ENCODE results near the gene COX14. TPM values are rescaled to one million over a fixed set of nuclear protein-coding genes. Genes with fewer than 3 reads are reported as not detected.
"Not testable (repeated sequence)": the region's sequence is repeated elsewhere in the genome, so short reads cannot be mapped to it uniquely, and the experiment has no call there.

COX14 gene
- polyA plus RNA-seq, 2 donors: 22.8 to 56.8 TPM

DNA sequence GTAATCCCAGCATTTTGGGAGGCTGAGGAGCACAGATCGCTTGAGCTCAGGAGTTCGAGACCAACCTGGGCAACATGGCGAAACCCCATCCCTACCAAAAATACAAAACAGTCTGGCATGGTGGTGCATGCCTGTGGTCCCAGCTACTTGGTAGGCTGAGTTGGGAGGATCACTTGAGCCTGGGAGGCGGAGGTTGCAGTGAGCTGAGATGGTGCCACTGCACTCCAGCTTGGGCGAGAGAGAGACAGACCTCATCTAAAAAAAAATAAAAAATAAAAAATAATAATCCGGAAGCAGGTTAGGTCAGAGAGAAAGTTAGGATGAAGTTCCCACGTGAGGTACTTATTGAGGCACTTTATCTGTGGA is 27.6 kb upstream of the COX14 start:
- not testable (repeated sequence) for H3K36me3 ChIP-seq (ENCODE audit: control insufficient read depth in 2 of 2, insufficient read depth in 2 of 2, low read length in 1 of 2); H3K4me1 ChIP-seq (ENCODE audit: control insufficient read depth in 2 of 2, insufficient read depth in 2 of 2, low read length in 1 of 2); H3K27me3 ChIP-seq (ENCODE audit: control insufficient read depth in 1 of 2, insufficient read depth in 2 of 2, low read length in 2 of 2); H3K9me3 ChIP-seq (ENCODE audit: control insufficient read depth in 2 of 2, insufficient read depth in 1 of 2, low read depth in 1 of 2, low read length in 1 of 2)
- Histone ChIP-seq H3K4me3 (ENCODE audit: low read depth in 1 of 2, low read length in 2 of 2) (peak overlapping the region; percentile 62 to 69), H3K27ac (ENCODE audit: low read depth in 2 of 2, low read length in 1 of 2) (peak overlapping the region; percentile 88 to 92)
- 35 to 45% methylated on average over 7 of the region's 7 CpGs for WGBS, 2 donors

GRCh38 chr12:50084775-50085614 is 27.0 kb upstream of the COX14 start, which contains the start of gene SMARCD1:
Gene SMARCD1 (plus strand): TSS chr12:50085342. CDS start chr12:50085370, 28 bp downstream.
- Histone ChIP-seq H3K4me1 (ENCODE audit: control insufficient read depth in 2 of 2, insufficient read depth in 2 of 2, low read length in 1 of 2) (no peaks in the 10 kb centered on the region), H3K27me3 (ENCODE audit: control insufficient read depth in 1 of 2, insufficient read depth in 2 of 2, low read length in 2 of 2) (no peaks in the 10 kb centered on the region), H3K36me3 (ENCODE audit: control insufficient read depth in 2 of 2, insufficient read depth in 2 of 2, low read length in 1 of 2) (peaks cover 10% of the 10 kb centered on the region in 2 donors), H3K27ac (ENCODE audit: low read depth in 2 of 2, low read length in 1 of 2) (peak within 1 kb of the TSS; percentile 88 to 92), H3K4me3 (ENCODE audit: low read depth in 1 of 2, low read length in 2 of 2) (peak within 1 kb of the TSS; percentile 62 to 69), H3K9me3 (ENCODE audit: control insufficient read depth in 2 of 2, insufficient read depth in 1 of 2, low read depth in 1 of 2, low read length in 1 of 2) (no peaks in the 10 kb centered on the region)
- 1% methylated on average over 53 to 69 of the region's 69 CpGs for whole genome bisulfite sequencing, 2 donors

DNA sequence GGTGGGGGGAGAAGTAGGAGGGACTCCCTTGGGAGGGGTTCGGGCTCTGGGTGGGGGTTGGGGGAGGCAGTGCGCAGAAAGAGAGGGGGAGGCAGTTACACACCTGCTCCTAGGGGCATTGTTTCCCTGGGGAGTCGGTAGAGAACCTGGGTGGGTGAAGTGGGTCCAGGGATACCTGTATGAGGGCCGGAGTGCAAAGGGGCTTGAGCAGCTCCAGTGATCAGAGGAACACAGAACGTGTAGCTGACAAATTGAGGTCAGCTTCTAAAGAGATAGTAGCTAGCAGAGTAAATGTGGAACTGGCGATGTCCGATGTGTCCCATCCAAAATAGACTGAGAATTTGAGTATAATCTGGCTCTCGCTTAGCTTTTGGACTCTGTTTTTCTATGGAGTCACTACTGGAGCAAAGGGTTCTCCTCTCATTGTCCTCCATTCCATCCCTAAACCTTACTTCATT is 26.4 kb upstream of the COX14 start:
- H3K4me1 ChIP-seq (ENCODE audit: control insufficient read depth in 2 of 2, insufficient read depth in 2 of 2, low read length in 1 of 2): no peaks in the 10 kb centered on the region
- H3K9me3 ChIP-seq (ENCODE audit: control insufficient read depth in 2 of 2, insufficient read depth in 1 of 2, low read depth in 1 of 2, low read length in 1 of 2): no peaks in the 10 kb centered on the region
- H3K27ac ChIP-seq (ENCODE audit: low read depth in 2 of 2, low read length in 1 of 2): peak overlapping the region; percentile 88 to 92
- H3K4me3 ChIP-seq (ENCODE audit: low read depth in 1 of 2, low read length in 2 of 2): peak overlapping the region; percentile 22 to 69
- WGBS, 2 donors: 7 to 9% methylated on average over 8 of the region's 8 CpGs
- H3K27me3 ChIP-seq (ENCODE audit: control insufficient read depth in 1 of 2, insufficient read depth in 2 of 2, low read length in 2 of 2): no peaks in the 10 kb centered on the region
- H3K36me3 ChIP-seq (ENCODE audit: control insufficient read depth in 2 of 2, insufficient read depth in 2 of 2, low read length in 1 of 2): peaks cover 14% of the 10 kb centered on the region in 2 donors

GRCh38 chr12:50086148-50086547 is 25.9 kb upstream of the COX14 start:
- H3K27ac ChIP-seq (ENCODE audit: low read depth in 2 of 2, low read length in 1 of 2): peak overlapping the region in 1 of 2 donors; percentile 34
- H3K27me3 ChIP-seq (ENCODE audit: control insufficient read depth in 1 of 2, insufficient read depth in 2 of 2, low read length in 2 of 2): no peaks in the 10 kb centered on the region
- WGBS, 2 donors: 51 to 59% methylated on average over 5 of the region's 5 CpGs
- H3K4me1 ChIP-seq (ENCODE audit: control insufficient read depth in 2 of 2, insufficient read depth in 2 of 2, low read length in 1 of 2): no peaks in the 10 kb centered on the region
- H3K4me3 ChIP-seq (ENCODE audit: low read depth in 1 of 2, low read length in 2 of 2): peak overlapping the region in 1 of 2 donors; percentile 69
- H3K36me3 ChIP-seq (ENCODE audit: control insufficient read depth in 2 of 2, insufficient read depth in 2 of 2, low read length in 1 of 2): peaks cover 14 to 16% of the 10 kb centered on the region in 2 donors
- no peaks in the 10 kb centered on the region for H3K9me3 ChIP-seq (ENCODE audit: control insufficient read depth in 2 of 2, insufficient read depth in 1 of 2, low read depth in 1 of 2, low read length in 1 of 2)

DNA sequence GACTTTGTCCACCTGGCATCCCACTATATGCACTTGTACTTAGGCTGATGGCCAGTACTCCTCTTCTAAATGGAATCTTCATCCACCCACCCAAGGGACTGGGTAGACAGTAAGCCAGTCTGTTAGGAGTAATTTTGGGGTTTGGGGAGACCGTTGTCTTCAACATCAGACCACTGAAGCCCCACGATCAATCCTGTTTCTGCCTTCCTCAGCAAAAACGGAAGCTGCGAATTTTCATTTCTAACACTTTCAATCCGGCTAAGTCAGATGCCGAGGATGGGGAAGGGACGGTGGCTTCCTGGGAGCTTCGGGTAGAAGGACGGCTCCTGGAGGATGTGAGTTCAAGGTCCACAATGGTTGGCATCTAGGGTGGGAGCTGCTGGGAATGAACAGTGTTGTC is 24.9 kb upstream of the COX14 start:
- H3K27me3 ChIP-seq (ENCODE audit: control insufficient read depth in 1 of 2, insufficient read depth in 2 of 2, low read length in 2 of 2): no peaks in the 10 kb centered on the region
- 85 to 86% methylated on average over 9 of the region's 9 CpGs for WGBS, 2 donors
- H3K4me3 ChIP-seq (ENCODE audit: low read depth in 1 of 2, low read length in 2 of 2): no peak overlapping the region
- no peaks in the 10 kb centered on the region for H3K9me3 ChIP-seq (ENCODE audit: control insufficient read depth in 2 of 2, insufficient read depth in 1 of 2, low read depth in 1 of 2, low read length in 1 of 2)
- no peak overlapping the region for H3K27ac ChIP-seq (ENCODE audit: low read depth in 2 of 2, low read length in 1 of 2)
- no peaks in the 10 kb centered on the region for H3K4me1 ChIP-seq (ENCODE audit: control insufficient read depth in 2 of 2, insufficient read depth in 2 of 2, low read length in 1 of 2)
- peaks cover 14 to 20% of the 10 kb centered on the region in 2 donors for H3K36me3 ChIP-seq (ENCODE audit: control insufficient read depth in 2 of 2, insufficient read depth in 2 of 2, low read length in 1 of 2)

DNA sequence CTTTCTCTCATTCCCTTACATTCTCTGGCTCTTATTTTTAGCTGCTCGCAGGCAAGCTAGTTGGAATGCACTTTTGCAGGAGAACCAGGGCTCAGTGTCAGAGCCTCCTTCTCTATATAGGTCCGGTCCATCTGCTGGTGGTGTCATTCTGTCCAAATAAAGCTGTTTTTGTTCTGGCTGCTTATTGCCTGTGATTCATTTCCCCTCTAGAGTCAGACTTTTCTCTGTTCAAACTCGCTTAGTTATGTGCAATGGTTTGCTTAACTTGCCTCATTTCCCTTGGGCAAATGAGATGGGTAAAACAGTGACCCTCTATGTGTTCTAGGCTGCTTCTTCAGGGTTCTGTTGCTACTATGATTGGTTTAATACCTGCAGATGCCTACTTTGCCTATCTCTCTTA is 24.0 kb upstream of the COX14 start:
- Histone ChIP-seq H3K36me3 (ENCODE audit: control insufficient read depth in 2 of 2, insufficient read depth in 2 of 2, low read length in 1 of 2) (peaks cover 14 to 20% of the 10 kb centered on the region in 2 donors), H3K4me1 (ENCODE audit: control insufficient read depth in 2 of 2, insufficient read depth in 2 of 2, low read length in 1 of 2) (no peaks in the 10 kb centered on the region), H3K4me3 (ENCODE audit: low read depth in 1 of 2, low read length in 2 of 2) (no peak overlapping the region), H3K27me3 (ENCODE audit: control insufficient read depth in 1 of 2, insufficient read depth in 2 of 2, low read length in 2 of 2) (no peaks in the 10 kb centered on the region), H3K27ac (ENCODE audit: low read depth in 2 of 2, low read length in 1 of 2) (no peak overlapping the region), H3K9me3 (ENCODE audit: control insufficient read depth in 2 of 2, insufficient read depth in 1 of 2, low read depth in 1 of 2, low read length in 1 of 2) (no peaks in the 10 kb centered on the region)
- 40 to 60% methylated on average over 3 of the region's 3 CpGs for WGBS, 2 donors

- WGBS, 2 donors: 15 to 20% methylated on average over 3 of the region's 3 CpGs
- H3K36me3 ChIP-seq (ENCODE audit: control insufficient read depth in 2 of 2, insufficient read depth in 2 of 2, low read length in 1 of 2): peaks cover 18 to 23% of the 10 kb centered on the region in 2 donors
- no peak overlapping the region for H3K27ac ChIP-seq (ENCODE audit: low read depth in 2 of 2, low read length in 1 of 2)
- H3K4me3 ChIP-seq (ENCODE audit: low read depth in 1 of 2, low read length in 2 of 2): no peak overlapping the region
- H3K9me3 ChIP-seq (ENCODE audit: control insufficient read depth in 2 of 2, insufficient read depth in 1 of 2, low read depth in 1 of 2, low read length in 1 of 2): no peaks in the 10 kb centered on the region
- no peaks in the 10 kb centered on the region for H3K4me1 ChIP-seq (ENCODE audit: control insufficient read depth in 2 of 2, insufficient read depth in 2 of 2, low read length in 1 of 2)
- no peaks in the 10 kb centered on the region for H3K27me3 ChIP-seq (ENCODE audit: control insufficient read depth in 1 of 2, insufficient read depth in 2 of 2, low read length in 2 of 2)
Observed at GRCh38 chr12:50088577-50089335, 23.3 kb upstream of the COX14 start.

GRCh38 chr12:50089730-50090129 is 22.3 kb upstream of the COX14 start:
- Histone ChIP-seq H3K9me3 (ENCODE audit: control insufficient read depth in 2 of 2, insufficient read depth in 1 of 2, low read depth in 1 of 2, low read length in 1 of 2) (no peaks in the 10 kb centered on the region), H3K36me3 (ENCODE audit: control insufficient read depth in 2 of 2, insufficient read depth in 2 of 2, low read length in 1 of 2) (peaks cover 22 to 23% of the 10 kb centered on the region in 2 donors), H3K27me3 (ENCODE audit: control insufficient read depth in 1 of 2, insufficient read depth in 2 of 2, low read length in 2 of 2) (no peaks in the 10 kb centered on the region), H3K27ac (ENCODE audit: low read depth in 2 of 2, low read length in 1 of 2) (no peak overlapping the region), H3K4me3 (ENCODE audit: low read depth in 1 of 2, low read length in 2 of 2) (no peak overlapping the region), H3K4me1 (ENCODE audit: control insufficient read depth in 2 of 2, insufficient read depth in 2 of 2, low read length in 1 of 2) (no peaks in the 10 kb centered on the region)
- WGBS, 2 donors: 96 to 97% methylated on average over 7 of the region's 7 CpGs

DNA sequence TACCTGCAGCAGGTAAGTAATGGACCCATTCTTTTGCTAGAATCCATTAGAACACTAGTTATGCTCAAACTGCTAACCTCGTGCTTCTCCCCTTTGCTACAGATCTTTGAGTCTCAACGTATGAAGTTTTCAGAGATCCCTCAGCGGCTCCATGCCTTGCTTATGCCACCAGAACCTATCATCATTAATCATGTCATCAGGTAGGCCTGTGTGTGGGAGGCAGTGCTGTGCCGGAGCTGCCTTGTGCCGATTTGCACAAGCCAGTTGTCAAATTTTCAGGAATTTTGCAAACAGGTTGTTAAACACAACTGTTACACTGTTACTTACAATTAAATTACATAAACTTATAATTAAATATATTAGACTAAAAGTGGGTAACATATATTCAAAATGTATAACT is 21.6 kb upstream of the COX14 start:
- H3K36me3 ChIP-seq (ENCODE audit: control insufficient read depth in 2 of 2, insufficient read depth in 2 of 2, low read length in 1 of 2): peaks cover 22 to 23% of the 10 kb centered on the region in 2 donors

More for the DNA sequence above, 21.6 kb upstream of the COX14 start:
- WGBS, 2 donors: 91% methylated on average over 5 of the region's 5 CpGs
- Histone ChIP-seq H3K9me3 (ENCODE audit: control insufficient read depth in 2 of 2, insufficient read depth in 1 of 2, low read depth in 1 of 2, low read length in 1 of 2) (no peaks in the 10 kb centered on the region), H3K4me3 (ENCODE audit: low read depth in 1 of 2, low read length in 2 of 2) (no peak overlapping the region), H3K27me3 (ENCODE audit: control insufficient read depth in 1 of 2, insufficient read depth in 2 of 2, low read length in 2 of 2) (no peaks in the 10 kb centered on the region), H3K27ac (ENCODE audit: low read depth in 2 of 2, low read length in 1 of 2) (no peak overlapping the region), H3K4me1 (ENCODE audit: control insufficient read depth in 2 of 2, insufficient read depth in 2 of 2, low read length in 1 of 2) (no peaks in the 10 kb centered on the region)

All from esophagus (tissue), 2 donors.